ENCODE measurements around the gene MRPL40.

- TF ChIP-seq SIN3A (IDR thresholded peaks at IDR 0.05; ENCODE audit: borderline replicate concordance, insufficient read depth, low read length) = no peak
- no peak for TF ChIP-seq POLR2AphosphoS5 (IDR thresholded peaks at IDR 0.05; ENCODE audit: low read depth, low read length)
- no peak for TF ChIP-seq REST (IDR thresholded peaks at IDR 0.05; ENCODE audit: insufficient read depth in 1 of 2, low read depth in 2 of 2, low read length in 2 of 2)
Observed at GRCh38 chr22:19464975-19465374, 32.6 kb downstream of the MRPL40 start.

Data from PFSK-1 (cell line).